Fibroblast of pulmonary artery (primary cell): Measurements from ENCODE around the gene GRIK3.

Source experiments
- DNase-seq: peaks from one replicate; pipeline ENCODE4 v3.0.0-alpha.2; 2010; ENCODE audit warnings: low read depth
- H3K4me3 ChIP-seq: replicated peaks from 2 replicates; pipeline ENCODE4 v1.5.1; 2011; ENCODE audit warnings: low read depth, mild to moderate bottlenecking, control low read depth, low read length, moderate library complexity
- TF ChIP-seq, protein P1 (sequence below): IDR thresholded peaks from 2 replicates; pipeline ENCODE4 v1.5.1; 2011; ENCODE audit warnings: mild to moderate bottlenecking, control low read depth, low read length, inconsistent platforms; ENCODE audit errors: missing control alignments

GRIK3 gene

DNA sequence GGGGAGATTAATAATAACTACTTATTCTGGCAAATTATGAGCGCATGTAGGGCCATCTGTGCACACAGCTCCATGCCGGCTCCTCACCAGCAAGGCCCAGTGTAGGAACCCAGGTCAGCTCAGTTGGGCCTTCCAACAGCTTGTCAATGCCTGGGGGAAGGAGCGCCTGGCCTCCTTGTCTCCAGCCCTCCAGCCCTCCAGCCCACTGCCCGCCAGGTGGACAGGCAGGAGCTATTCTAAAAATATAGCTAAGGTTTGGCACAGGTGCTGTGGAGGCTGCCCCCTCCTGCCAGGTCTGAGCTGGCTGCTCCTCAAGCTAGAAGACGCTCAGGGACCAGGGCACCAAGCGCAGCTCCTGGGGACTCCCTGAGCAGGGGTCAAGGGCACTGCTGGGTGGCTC lies 85.7 kb downstream of the GRIK3 start:
- no peak overlapping the region for H3K4me3 ChIP-seq
- TF ChIP-seq, protein P1, sequence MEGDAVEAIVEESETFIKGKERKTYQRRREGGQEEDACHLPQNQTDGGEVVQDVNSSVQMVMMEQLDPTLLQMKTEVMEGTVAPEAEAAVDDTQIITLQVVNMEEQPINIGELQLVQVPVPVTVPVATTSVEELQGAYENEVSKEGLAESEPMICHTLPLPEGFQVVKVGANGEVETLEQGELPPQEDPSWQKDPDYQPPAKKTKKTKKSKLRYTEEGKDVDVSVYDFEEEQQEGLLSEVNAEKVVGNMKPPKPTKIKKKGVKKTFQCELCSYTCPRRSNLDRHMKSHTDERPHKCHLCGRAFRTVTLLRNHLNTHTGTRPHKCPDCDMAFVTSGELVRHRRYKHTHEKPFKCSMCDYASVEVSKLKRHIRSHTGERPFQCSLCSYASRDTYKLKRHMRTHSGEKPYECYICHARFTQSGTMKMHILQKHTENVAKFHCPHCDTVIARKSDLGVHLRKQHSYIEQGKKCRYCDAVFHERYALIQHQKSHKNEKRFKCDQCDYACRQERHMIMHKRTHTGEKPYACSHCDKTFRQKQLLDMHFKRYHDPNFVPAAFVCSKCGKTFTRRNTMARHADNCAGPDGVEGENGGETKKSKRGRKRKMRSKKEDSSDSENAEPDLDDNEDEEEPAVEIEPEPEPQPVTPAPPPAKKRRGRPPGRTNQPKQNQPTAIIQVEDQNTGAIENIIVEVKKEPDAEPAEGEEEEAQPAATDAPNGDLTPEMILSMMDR = no peak
- DNase-seq = no peak

DNA sequence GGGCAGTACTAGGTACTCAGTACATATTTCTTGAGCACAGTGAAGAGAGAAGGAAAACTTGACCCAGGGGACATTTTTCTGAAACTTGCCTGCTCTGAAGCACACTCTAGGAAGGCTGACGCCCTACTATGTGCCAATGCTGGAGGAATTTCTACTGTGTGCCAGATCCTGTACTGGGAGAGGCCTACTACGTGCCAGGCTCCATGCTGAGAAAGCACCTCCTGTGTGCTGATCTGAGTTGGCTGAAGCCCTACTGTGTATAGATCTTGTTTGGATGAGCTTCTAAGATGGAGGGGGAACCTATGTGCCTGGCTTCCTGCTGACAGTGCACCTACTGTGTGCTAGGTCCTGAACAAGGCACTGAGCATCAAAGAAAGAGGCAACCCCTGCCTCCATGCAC lies 86.2 kb downstream of the GRIK3 start:
- no peak for DNase-seq
- TF ChIP-seq, protein P1 = no peak
- no peak overlapping the region for H3K4me3 ChIP-seq

DNA sequence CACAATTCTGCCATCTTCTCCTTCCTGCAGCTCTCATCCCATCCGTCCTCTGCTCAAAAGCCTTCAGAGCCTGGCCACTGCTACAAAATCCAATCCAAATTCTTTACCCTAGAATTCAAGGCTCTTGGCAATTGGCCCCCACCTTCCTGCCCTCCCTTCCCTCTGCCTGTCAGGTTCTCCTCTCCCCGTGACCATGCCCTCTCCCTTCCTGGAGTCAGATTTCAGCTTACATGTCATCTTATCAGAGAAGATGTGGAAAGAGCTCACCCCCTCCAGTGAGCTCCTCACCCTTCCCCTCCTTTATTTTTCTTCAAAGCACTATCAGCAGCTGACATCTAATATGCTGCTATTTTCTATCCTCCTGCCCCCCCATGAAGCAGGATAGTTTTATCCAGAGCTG lies 86.9 kb downstream of the GRIK3 start:
- no peak overlapping the region for H3K4me3 ChIP-seq
- TF ChIP-seq, protein P1 = no peak
- DNase-seq = no peak

DNA sequence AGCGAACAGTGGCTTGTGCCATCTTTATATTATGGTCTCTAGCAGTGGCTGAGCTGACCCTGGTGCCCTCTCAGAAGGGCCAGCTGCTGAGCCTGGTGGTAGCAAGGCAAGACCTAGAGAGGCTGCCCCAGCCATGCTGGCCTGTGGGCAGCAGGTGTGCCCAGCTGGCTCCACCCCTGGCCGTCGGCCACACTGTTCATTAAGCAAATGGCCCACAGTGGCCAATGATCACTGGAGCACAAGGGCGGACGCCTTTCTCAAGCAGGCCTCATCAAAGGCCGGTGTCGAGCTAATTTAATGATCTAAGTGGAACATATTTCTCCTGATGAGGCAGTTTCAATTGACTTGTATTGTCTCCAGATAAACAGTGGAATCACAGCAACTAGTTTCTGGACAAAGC lies 89.4 kb downstream of the GRIK3 start:
- H3K4me3 ChIP-seq = no peak overlapping the region
- TF ChIP-seq, protein P1 = no peak
- no peak for DNase-seq

DNA sequence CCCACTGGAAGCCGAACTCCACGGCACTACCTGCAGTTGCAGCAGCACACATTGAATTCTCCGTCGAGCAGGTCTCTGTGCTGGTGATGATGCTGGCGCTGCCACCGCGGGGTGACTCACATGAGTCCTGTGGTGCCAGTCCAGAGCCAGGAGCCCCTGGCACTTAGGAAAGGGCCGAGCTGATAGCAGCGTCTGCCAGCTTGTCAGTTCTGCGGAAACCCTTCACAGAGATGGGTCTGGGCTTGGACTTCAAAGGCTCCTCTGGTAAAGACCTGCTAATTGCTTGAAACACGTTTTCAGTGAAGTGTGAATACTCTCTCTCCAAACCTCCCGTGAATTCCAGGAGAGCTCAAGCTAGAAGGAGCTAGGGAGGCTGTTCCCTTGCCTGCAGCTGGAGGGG lies 92.2 kb downstream of the GRIK3 start:
- TF ChIP-seq, protein P1 = no peak
- no peak for DNase-seq
- no peak overlapping the region for H3K4me3 ChIP-seq

DNA sequence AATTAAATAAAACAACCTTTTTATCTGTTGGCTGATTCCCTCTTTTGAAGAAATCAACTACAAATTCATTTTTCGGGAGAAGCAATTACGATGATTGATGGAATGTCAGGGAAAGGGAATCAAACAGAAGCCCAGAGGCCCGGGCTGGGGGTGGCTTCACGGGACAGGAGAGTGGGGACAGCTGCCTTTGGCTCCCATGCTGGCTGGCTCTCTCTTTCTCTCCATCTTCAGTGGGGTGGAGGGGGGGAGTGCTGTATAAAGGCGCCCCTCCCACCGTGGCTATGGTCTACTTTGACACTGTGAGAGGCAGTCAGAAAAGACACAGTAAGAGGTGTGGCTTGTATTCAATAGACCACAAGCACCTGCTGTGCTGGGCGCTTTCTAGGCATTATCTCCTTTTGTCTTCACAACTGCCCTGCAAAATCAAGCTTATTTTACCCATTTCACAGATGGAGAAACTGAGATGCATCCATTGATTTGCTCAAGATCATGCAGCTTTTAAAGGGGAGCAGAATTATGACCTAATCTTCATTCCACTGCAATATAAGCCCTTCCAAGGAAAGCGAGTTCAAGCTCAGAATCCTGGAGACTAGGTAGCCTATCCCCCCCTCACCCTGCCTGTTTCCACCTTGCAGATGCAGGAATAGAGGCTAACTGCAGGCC lies 92.9 kb downstream of the GRIK3 start:
- DNase-seq = no peak

More for the DNA sequence above, 92.9 kb downstream of the GRIK3 start:
- no peak overlapping the region for H3K4me3 ChIP-seq
- TF ChIP-seq, protein P1 = no peak
